ENCODE results near the gene WDR38. TPM values are rescaled to one million over a fixed set of nuclear protein-coding genes. Genes with fewer than 3 reads are reported as not detected.

Gene WDR38
- total and polyA plus RNA-seq, 9 of the 15 experiments (the other 6 are each of a cell fraction or from before 2014, with no cell fraction given): not detected

GRCh38 chr9:124868511-124869465, 15.5 kb downstream of the WDR38 start (continued):
- TF ChIP-seq FOSL1 (tag; conservative IDR thresholded peaks at IDR 0.05): no peak
- TF ChIP-seq NFE2 (IDR thresholded peaks at IDR 0.05; ENCODE audit: low read depth): no peak; the same call in 1 of the 2 replicates
- TF ChIP-seq TEAD1 (CRISPR knock-in tag; IDR thresholded peaks at IDR 0.05): no peak; a peak in 1 of 4 replicates
- peak; percentile 82; the same call in 1 of the 2 replicates for TF ChIP-seq SP1 (CRISPR knock-in tag; IDR thresholded peaks at IDR 0.05)
- TF ChIP-seq NCOA6 (IDR thresholded peaks at IDR 0.05): no peak
- TF ChIP-seq ZNF551 (CRISPR knock-in tag; IDR thresholded peaks at IDR 0.05): no peak
- no peak for TF ChIP-seq ETV6 (IDR thresholded peaks at IDR 0.05; ENCODE audit: borderline replicate concordance in 1 of 2, low read depth in 2 of 2, low read length in 1 of 2)
- no peak for TF ChIP-seq ETV6 (CRISPR knock-in tag; IDR thresholded peaks at IDR 0.05; ENCODE audit: borderline replicate concordance)
- no peak for TF ChIP-seq CREB3 (tag; conservative IDR thresholded peaks at IDR 0.05; ENCODE audit: low read depth)
- no peak for TF ChIP-seq MITF (IDR thresholded peaks at IDR 0.05)
- TF ChIP-seq ZNF766 (CRISPR knock-in tag; conservative IDR thresholded peaks at IDR 0.05): peak; percentile 70
- TF ChIP-seq ZC3H4 (CRISPR knock-in tag; IDR thresholded peaks at IDR 0.05; ENCODE audit: borderline replicate concordance): no peak
- peak; percentile 97; the same call in 1 of the 2 replicates for TF ChIP-seq PHF8 (IDR thresholded peaks at IDR 0.05; ENCODE audit: borderline replicate concordance, low read length)
- TF ChIP-seq PPARD (CRISPR knock-in tag; IDR thresholded peaks at IDR 0.05): no peak
- TF ChIP-seq HLTF (IDR thresholded peaks at IDR 0.05): no peak
- 0 out of 2 replicates have a peak, but pooled peaks have one; percentile 32 for TF ChIP-seq IRF2 (CRISPR knock-in tag; IDR thresholded peaks at IDR 0.05)
- TF ChIP-seq NKRF (IDR thresholded peaks at IDR 0.05; ENCODE audit: borderline replicate concordance): peak; percentile 85
- peak; percentile 36; the same call in 1 of the 2 replicates for TF ChIP-seq HBP1 (CRISPR knock-in tag; IDR thresholded peaks at IDR 0.05)
- no peak for TF ChIP-seq ZNF133 (CRISPR knock-in tag; IDR thresholded peaks at IDR 0.05)
- no peak for TF ChIP-seq HSF4 (CRISPR knock-in tag; IDR thresholded peaks at IDR 0.05; ENCODE audit: borderline replicate concordance)
- TF ChIP-seq CHCHD3 (CRISPR knock-in tag; IDR thresholded peaks at IDR 0.05): no peak
- TF ChIP-seq DPF2 (IDR thresholded peaks at IDR 0.05): no peak
- TF ChIP-seq HDGF (IDR thresholded peaks at IDR 0.05): no peak
- TF ChIP-seq CBX1 (IDR thresholded peaks at IDR 0.05; ENCODE audit: low read depth): peak; percentile 90

Measured in K562 (cell line).